Small intestine (tissue), 7 donors: Measurements from ENCODE around the gene CCDC88C. TPM values are rescaled to one million over a fixed set of nuclear protein-coding genes. Genes with fewer than 3 reads are reported as not detected.

ENCODE experiments used
- DNase-seq, 2 donors: peaks; one replicate each; pipeline versions ENCODE4 v3.0.0 to v3.0.0-alpha.2; 2013
- FAIRE-seq: peaks from 2 replicates; lab custom pipeline; 2012; peaks lifted over from hg19 to GRCh38; lab: Jason Lieb, UNC
- H3K27ac ChIP-seq, 3 donors: one replicate each; pipeline ENCODE4 v1.5.1; 2013; ENCODE audit warnings: low read length in 2 of 3, mild to moderate bottlenecking in 2 of 3, control low read depth in 1 of 3, inconsistent platforms in 1 of 3, low read depth in 1 of 3, moderate library complexity in 1 of 3
- H3K27me3 ChIP-seq, 3 donors: one replicate each; pipeline ENCODE4 v1.6.1; 2013; ENCODE audit warnings: low read length in 3 of 3, inconsistent platforms in 1 of 3; ENCODE audit not compliant: control insufficient read depth in 3 of 3, insufficient read depth in 3 of 3
- H3K36me3 ChIP-seq, 3 donors: one replicate each; pipeline ENCODE4 v1.6.1; 2013; ENCODE audit warnings: low read length in 3 of 3, inconsistent platforms in 1 of 3, low read depth in 1 of 3, mild to moderate bottlenecking in 1 of 3, moderate library complexity in 1 of 3; ENCODE audit not compliant: control insufficient read depth in 3 of 3, insufficient read depth in 2 of 3
- H3K4me1 ChIP-seq, 3 donors: one replicate each; pipeline ENCODE4 v1.6.1; 2013; ENCODE audit warnings: low read length in 2 of 3, inconsistent platforms in 1 of 3, low read depth in 1 of 3, mild to moderate bottlenecking in 1 of 3, moderate library complexity in 1 of 3; ENCODE audit not compliant: control insufficient read depth in 3 of 3, insufficient read depth in 2 of 3
- H3K4me3 ChIP-seq, 3 donors: one replicate each; pipeline ENCODE4 v1.5.1; 2013; ENCODE audit warnings: low read length in 3 of 3, control low read depth in 1 of 3, inconsistent platforms in 1 of 3, low read depth in 1 of 3, mild to moderate bottlenecking in 1 of 3, moderate library complexity in 1 of 3
- H3K9me3 ChIP-seq, 2 donors: one replicate each; pipeline ENCODE4 v1.6.1; 2013; ENCODE audit warnings: low read depth in 1 of 2, low read length in 1 of 2; ENCODE audit not compliant: control insufficient read depth in 2 of 2, insufficient read depth in 1 of 2
- WGBS, 3 donors: extraction: QIAGEN DNeasy Blood & Tissue Kit; methylation state at CpG; one replicate each; pipeline ENCODE4 v1.1.7; 2013; 5-methylcytosine and 5-hydroxymethylcytosine counted together
- polyA plus RNA-seq, 4 donors: library from polyadenylated mRNA; stranded (reverse) in 3 of 4; unstranded in 1 of 4; fragments of 200-250 nt in 3 of 4; fragments of 120-200 nt in 1 of 4; gene quantifications; one replicate each; pipeline versions ENCODE4 v1.2.1 to v1.2.3, GENCODE V29; 2013
- donor health status: healthy with polysubstance abuse.
- donor health status: control.
- donor health status: control.
- donor health status: Bipolar disorder and iron deficiency.
- donor health status: healthy.

The CCDC88C gene
- polyA plus RNA-seq, 4 donors, result 13.2 to 25.9 (median 18.3) TPM

- no peak for FAIRE-seq
- peak overlapping the region in 1 of 3 donors; percentile 28 for H3K27ac ChIP-seq
- 76 to 81% (median 78%) methylated on average over 16 to 19 of the region's 19 CpGs for WGBS, 3 donors
Measured at GRCh38 chr14:91371011-91371989, 46.3 kb downstream of the CCDC88C start.

GRCh38 chr14:91369628-91370445 is 47.8 kb downstream of the CCDC88C start:
- peak overlapping the region in 1 of 3 donors; percentile 63 for H3K27ac ChIP-seq
- H3K9me3 ChIP-seq, result no peaks in the 10 kb centered on the region
- peaks cover 9 to 21% (median 13%) of the 10 kb centered on the region in 3 donors for H3K4me1 ChIP-seq
- FAIRE-seq, result no peak
- no peak overlapping the region for H3K4me3 ChIP-seq
- WGBS, 3 donors, result 53 to 61% (median 58%) methylated on average over 24 of the region's 24 CpGs
- H3K36me3 ChIP-seq, result peaks cover 0 to 15% (median 0%) of the 10 kb centered on the region in 3 donors
- DNase-seq, result peak in 1 of 2 donors; percentile 62
- H3K27me3 ChIP-seq, result no peaks in the 10 kb centered on the region

More at GRCh38 chr14:91371011-91371989, 46.3 kb downstream of the CCDC88C start:
- no peak overlapping the region for H3K4me3 ChIP-seq
- no peak for DNase-seq
- H3K4me1 ChIP-seq, result peaks cover 9 to 17% (median 17%) of the 10 kb centered on the region in 3 donors
- no peaks in the 10 kb centered on the region for H3K27me3 ChIP-seq
- H3K9me3 ChIP-seq, result no peaks in the 10 kb centered on the region
- peaks cover 0 to 22% (median 0%) of the 10 kb centered on the region in 3 donors for H3K36me3 ChIP-seq

GRCh38 chr14:91368776-91369416 is 48.7 kb downstream of the CCDC88C start:
- Histone ChIP-seq H3K4me1 (peaks cover 6 to 15% (median 7%) of the 10 kb centered on the region in 3 donors), H3K27me3 (no peaks in the 10 kb centered on the region), H3K27ac (peak overlapping the region in 1 of 3 donors; percentile 11), H3K9me3 (no peaks in the 10 kb centered on the region), H3K36me3 (peaks cover 0 to 9% (median 0%) of the 10 kb centered on the region in 3 donors), H3K4me3 (no peak overlapping the region)
- WGBS, 3 donors, result 88 to 91% (median 91%) methylated on average over 19 of the region's 19 CpGs
- FAIRE-seq (no peak), DNase-seq (no peak)

- Histone ChIP-seq H3K9me3 (no peaks in the 10 kb centered on the region), H3K27ac (peak overlapping the region in 1 of 3 donors; percentile 89), H3K27me3 (no peaks in the 10 kb centered on the region), H3K4me1 (peaks cover 3 to 9% (median 4%) of the 10 kb centered on the region in 3 donors), H3K36me3 (peaks cover 0 to 6% (median 0%) of the 10 kb centered on the region in 3 donors), H3K4me3 (no peak overlapping the region)
- FAIRE-seq (no peak), DNase-seq (no peak)
- WGBS, 3 donors, result 67 to 76% (median 67%) methylated on average over 22 of the region's 22 CpGs
Measured at GRCh38 chr14:91367173-91368171, 50.1 kb downstream of the CCDC88C start.

- FAIRE-seq (no peak), DNase-seq (no peak)
- H3K4me1 ChIP-seq, result peaks cover 2 to 9% (median 3%) of the 10 kb centered on the region in 3 donors
- no peaks in the 10 kb centered on the region for H3K27me3 ChIP-seq
- H3K27ac ChIP-seq, result peak overlapping the region in 1 of 3 donors; percentile 89
- no peaks in the 10 kb centered on the region for H3K9me3 ChIP-seq
- H3K36me3 ChIP-seq, result peaks cover 0 to 6% (median 0%) of the 10 kb centered on the region in 3 donors
- WGBS, 3 donors, result 78 to 83% (median 81%) methylated on average over 6 of the region's 6 CpGs
- H3K4me3 ChIP-seq, result no peak overlapping the region
Measured at GRCh38 chr14:91366749-91367148, 50.9 kb downstream of the CCDC88C start.

GRCh38 chr14:91365552-91365951 is 52.1 kb downstream of the CCDC88C start:
- Histone ChIP-seq H3K27me3 (no peaks in the 10 kb centered on the region), H3K36me3 (peaks cover 0 to 3% (median 0%) of the 10 kb centered on the region in 3 donors), H3K4me1 (peaks cover 0 to 9% (median 5%) of the 10 kb centered on the region in 3 donors), H3K9me3 (no peaks in the 10 kb centered on the region), H3K27ac (no peak overlapping the region), H3K4me3 (no peak overlapping the region)
- FAIRE-seq (no peak), DNase-seq (no peak)
- whole genome bisulfite sequencing, 3 donors, result 67 to 79% (median 74%) methylated on average over 6 of the region's 6 CpGs
